NCI-H2107 treated with DMSO at 0.1 percent for 48 hours (cell line): ENCODE data around the gene IFT80.
A peak's percentile ranks its signal among the peaks of the same experiment; 100 is the strongest.

Experiments
- DNase-seq: peaks from one replicate; lab custom pipeline; 2025; ENCODE audit not compliant: unreplicated experiment; lab: John Stamatoyannopoulos, UW

IFT80 gene

DNA sequence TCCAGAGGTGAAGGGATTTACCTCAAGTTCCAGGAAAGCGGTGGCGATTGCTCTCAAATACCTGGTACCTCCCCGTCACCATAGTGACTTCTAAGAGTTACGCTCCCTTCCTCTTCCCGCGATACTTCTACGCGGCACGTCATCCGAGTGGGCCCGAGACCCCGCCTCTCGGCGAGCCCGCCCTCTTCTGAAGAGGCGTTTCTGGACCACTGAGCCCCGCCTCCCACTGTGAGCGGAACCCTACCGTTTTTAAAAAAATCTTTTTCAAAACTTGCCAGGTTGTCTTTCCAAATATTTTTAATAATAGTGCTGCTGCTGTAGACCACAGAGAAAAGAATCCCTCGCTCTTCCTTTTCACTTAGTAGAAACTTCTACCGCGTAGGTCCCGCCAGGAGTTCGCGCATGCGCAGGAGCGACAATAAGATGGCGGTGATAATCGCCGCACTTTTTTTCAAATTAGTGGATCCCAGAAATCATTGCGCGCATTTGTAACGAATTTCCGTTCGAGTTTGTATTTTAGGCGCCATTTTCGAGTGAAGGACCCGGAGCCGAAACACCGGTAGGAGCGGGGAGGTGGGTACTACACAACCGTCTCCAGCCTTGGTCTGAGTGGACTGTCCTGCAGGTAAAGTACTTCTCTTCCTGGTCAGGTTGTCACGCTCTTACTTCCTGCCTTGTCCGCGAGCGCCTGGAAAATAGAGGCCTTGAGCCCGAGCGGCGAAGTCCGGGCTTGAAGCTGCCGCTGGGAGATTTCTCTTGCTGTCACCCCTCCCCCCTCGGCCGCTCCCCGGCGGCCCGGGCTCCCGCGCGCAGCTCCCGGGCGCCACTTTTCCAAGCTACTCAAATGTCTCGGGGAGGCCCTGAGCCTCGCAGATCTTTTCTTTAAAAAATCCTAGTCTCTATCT, at the start of gene IFT80, which contains the start of gene SMC4:
Gene IFT80 (minus strand): TSS at position 101 of the 905 bp plus-strand sequence. CDS start 14,625 bp downstream, outside the sequence.
Gene SMC4 (plus strand): TSS at position 526 of the 905 bp plus-strand sequence. CDS start 1,177 bp downstream, outside the sequence.
- peak; percentile 100 for DNase-seq

GRCh38 chr3:160447544-160447943, 48.5 kb upstream of the IFT80 start:
- DNase-seq = no peak

- DNase-seq = no peak
Observed at GRCh38 chr3:160446522-160447056, 47.6 kb upstream of the IFT80 start.

GRCh38 chr3:160445854-160446253, 46.8 kb upstream of the IFT80 start:
- no peak for DNase-seq

- DNase-seq = no peak
Observed at GRCh38 chr3:160444411-160444810, 45.4 kb upstream of the IFT80 start.

- DNase-seq = no peak
Observed at GRCh38 chr3:160440687-160441086, 41.7 kb upstream of the IFT80 start.

- no peak for DNase-seq
Observed at GRCh38 chr3:160437083-160437455, 38.0 kb upstream of the IFT80 start.

GRCh38 chr3:160435747-160436146, 36.7 kb upstream of the IFT80 start:
- DNase-seq = no peak

DNA sequence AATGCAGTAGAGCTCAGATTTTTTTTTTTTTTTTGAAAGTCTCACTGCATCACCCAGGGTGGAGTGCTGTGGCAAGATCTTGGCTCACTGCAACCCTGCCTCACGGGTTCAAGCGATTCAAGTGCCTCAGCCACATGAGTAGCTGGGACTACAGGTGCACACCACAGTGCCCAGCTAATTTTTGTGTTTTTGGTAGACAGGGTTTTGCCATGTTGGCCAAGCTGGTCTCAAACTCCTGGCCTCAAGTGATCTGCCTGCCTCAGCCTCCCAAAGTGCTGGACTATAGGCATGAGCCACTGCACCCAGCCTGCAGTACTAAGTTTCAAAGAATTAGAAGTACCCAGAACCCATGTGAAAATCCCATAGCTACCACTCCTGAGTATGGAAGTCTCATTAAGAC, 36.1 kb upstream of the IFT80 start:
- no peak for DNase-seq

- DNase-seq = no peak
Observed at GRCh38 chr3:160434071-160434470, 35.0 kb upstream of the IFT80 start.

DNA sequence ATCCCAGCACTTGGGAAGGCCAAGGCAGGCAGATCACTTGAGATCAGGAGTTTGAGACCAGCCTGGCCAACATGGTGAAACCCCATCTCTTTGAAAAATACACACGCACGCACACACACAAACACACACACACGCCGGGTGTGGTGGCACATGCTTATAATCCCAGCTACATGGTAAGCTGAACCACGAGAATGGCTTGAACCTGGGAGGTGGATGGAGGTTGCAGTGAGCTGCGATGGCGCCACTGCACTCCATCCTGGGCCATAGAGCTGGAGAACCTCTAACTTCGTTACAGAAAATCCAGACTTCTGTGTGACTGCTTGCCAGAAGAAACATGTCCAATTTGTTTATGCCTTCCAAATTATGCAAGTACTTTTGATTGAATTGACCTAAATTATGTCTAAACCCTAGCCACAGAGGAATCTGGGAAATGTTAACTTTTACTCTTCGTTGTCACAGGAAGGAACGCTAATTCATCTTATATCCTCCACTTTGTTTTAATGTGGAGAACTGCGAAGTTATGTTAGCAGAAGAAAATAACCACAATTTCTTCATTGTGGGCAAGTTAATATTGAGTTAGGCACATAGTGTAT, 28.9 kb upstream of the IFT80 start:
- DNase-seq = no peak

- DNase-seq = no peak
Observed at GRCh38 chr3:160417311-160417710, 18.3 kb upstream of the IFT80 start.

DNA sequence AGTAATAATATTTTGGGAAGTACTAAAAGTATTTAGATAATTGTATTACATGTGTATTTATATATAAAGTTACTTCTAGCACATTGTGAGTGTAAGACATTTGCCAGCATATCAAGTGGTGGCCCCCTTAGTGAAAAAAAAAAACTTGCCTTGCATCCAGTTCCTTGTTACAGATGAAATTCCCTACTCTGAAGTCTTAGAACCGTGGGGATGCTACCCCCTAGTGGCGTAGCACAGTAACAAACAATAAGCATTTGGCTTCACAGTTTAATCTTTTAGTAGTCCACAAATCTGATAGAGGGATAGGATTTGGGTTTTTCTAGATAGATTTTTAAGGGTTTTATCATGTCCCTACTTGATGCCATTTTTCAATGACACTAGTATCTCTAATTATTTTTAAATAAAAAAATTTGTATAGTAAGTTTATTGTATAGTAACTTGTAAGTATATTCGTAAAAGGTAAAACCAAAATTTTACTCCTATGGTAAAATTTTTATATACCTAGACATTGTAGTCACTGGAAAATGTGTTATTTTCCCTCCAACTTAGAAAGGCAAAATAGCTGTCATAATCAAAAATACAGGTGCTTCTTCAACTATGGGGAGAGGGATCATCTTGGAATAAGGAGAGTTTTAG, 14.7 kb upstream of the IFT80 start:
- DNase-seq = peak; percentile 92

- no peak for DNase-seq
Observed at GRCh38 chr3:160412477-160412876, 13.5 kb upstream of the IFT80 start.

- DNase-seq = no peak
Observed at GRCh38 chr3:160409812-160410610, 11.0 kb upstream of the IFT80 start.

DNA sequence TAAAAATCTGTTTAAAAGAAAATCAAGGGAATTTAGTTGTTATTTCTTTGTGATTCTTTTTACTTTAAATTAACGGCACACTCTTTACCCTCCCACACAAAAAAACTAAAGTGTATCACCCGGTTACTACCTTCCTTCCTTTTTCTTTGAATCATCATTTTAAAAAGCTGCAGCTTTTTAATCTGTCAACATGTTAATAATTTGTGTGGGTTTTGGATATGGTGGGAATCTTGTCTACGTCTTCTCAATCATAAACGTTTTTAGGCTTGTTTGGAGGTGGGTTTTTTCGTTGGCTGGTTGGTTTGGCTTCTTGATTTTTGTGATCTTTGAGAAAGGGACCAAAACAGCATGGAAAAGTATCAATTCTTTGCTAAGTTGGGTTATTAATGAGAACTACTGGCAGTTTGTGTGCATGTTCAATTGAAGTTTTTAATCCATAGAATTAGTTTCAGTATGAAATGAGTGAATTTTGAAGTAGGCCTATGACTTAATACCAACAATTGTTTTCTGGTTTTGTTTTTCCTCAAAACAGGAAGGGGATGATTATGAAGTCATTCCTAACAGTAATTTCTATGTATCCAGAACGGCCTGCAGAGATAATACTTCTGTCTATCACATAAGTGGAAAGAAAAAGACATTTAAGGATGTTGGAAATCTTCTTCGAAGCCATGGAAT, 4.9 kb upstream of the IFT80 start:
- DNase-seq = no peak

GRCh38 chr3:160403028-160403545, 4.1 kb upstream of the IFT80 start:
- peak; percentile 52 for DNase-seq

- peak; percentile 51 for DNase-seq
Observed at GRCh38 chr3:160402221-160403027, 3.4 kb upstream of the IFT80 start.
